ENCODE measurements around the gene EOMES. TPM values are rescaled to one million over a fixed set of nuclear protein-coding genes. Genes with fewer than 3 reads are reported as not detected.

EOMES gene
- total and polyA plus RNA-seq, 3 experiments from 2014 or later = 37.1 to 188 (median 37.2) TPM

DNA sequence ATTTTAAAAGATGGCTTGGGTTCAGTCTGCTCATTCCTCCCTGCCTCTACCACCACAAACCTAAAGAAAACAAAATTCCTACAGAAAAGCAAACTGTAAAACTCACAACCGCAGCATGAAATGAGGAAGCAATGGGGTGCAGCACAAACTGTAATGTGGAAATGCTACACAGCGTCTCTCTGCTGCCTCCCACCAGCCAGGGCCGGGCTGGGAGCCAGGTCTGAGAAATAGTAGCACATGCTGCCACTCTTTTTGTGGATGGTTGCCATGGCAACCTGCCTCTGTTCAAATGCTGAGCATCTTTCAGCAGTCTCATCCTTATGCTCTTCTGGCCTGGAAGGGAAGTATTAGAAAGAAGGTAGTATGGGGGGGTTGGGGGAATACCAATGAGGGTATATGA, 55.4 kb downstream of the EOMES start:
- no peaks in the 10 kb centered on the region for H3K9me3 ChIP-seq (ENCODE audit: low read length)
- Mint-ChIP-seq H3K4me3 (no peak overlapping the region), H3K36me3 (peaks cover 0 to 2% (median 0%) of the 10 kb centered on the region in 3 donors), H3K27me3 (peaks cover 0 to 2% of the 10 kb centered on the region in 2 donors), H3K4me1 (peaks cover 7 to 9% (median 8%) of the 10 kb centered on the region in 3 donors), H3K9me3 (no peaks in the 10 kb centered on the region), H3K27ac (peak overlapping the region in 3 of 8 donors; percentile 6 to 71 (median 59))
- no peak overlapping the region for H3K27ac ChIP-seq (ENCODE audit: low read depth, low read length)
- no peak for DNase-seq
- no peaks in the 10 kb centered on the region for H3K36me3 ChIP-seq (ENCODE audit: insufficient read depth, low read length)
- ChIA-PET POLR2A (no interaction called here), CTCF (interaction anchor here (0.9 to 2.1 kb wide), 2 partner anchors 10 to 14 kb away, joined by 3 to 9 read pairs; no protein-coding TSS in a partner anchor)
- H3K4me3 ChIP-seq (ENCODE audit: low read length) = no peak overlapping the region
- no peaks in the 10 kb centered on the region for H3K27me3 ChIP-seq (ENCODE audit: insufficient read depth, low read length, poor library complexity, severe bottlenecking)
- peaks cover 5% of the 10 kb centered on the region for H3K4me1 ChIP-seq (ENCODE audit: insufficient read depth, low read length)

DNA sequence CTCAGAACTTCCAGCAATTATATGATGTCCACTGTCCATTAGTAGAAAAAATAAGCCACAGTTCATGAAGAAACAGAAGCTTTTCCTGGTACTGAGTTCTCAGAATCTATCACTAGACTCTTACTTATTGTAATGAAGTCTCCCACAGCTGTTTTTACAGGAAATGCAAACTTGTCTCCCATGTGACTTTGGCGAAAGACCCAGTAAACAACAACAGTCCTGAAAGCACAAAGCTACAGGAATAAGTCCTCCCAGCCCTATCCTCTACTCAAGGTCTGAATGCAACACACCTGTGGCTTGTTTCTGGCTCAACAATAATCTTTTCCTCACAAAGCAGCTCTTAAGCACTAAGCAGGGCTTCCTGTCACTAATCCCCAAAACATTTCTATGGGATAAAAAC, 55.9 kb downstream of the EOMES start:
- no peak overlapping the region for H3K4me3 Mint-ChIP-seq
- POLR2A ChIA-PET = no interaction called here
- H3K27me3 ChIP-seq (ENCODE audit: insufficient read depth, low read length, poor library complexity, severe bottlenecking) = no peaks in the 10 kb centered on the region

More for the DNA sequence above, 55.9 kb downstream of the EOMES start:
- Histone ChIP-seq H3K27ac (ENCODE audit: low read depth, low read length) (no peak overlapping the region), H3K4me1 (ENCODE audit: insufficient read depth, low read length) (peaks cover 5% of the 10 kb centered on the region), H3K36me3 (ENCODE audit: insufficient read depth, low read length) (no peaks in the 10 kb centered on the region), H3K9me3 (ENCODE audit: low read length) (no peaks in the 10 kb centered on the region), H3K4me3 (ENCODE audit: low read length) (no peak overlapping the region)
- Mint-ChIP-seq H3K27ac (peak overlapping the region in 4 of 8 donors; percentile 0 to 71 (median 14)), H3K27me3 (peaks cover 0 to 5% of the 10 kb centered on the region in 2 donors), H3K36me3 (peaks cover 0 to 2% (median 0%) of the 10 kb centered on the region in 3 donors), H3K9me3 (no peaks in the 10 kb centered on the region), H3K4me1 (peaks cover 7 to 9% (median 8%) of the 10 kb centered on the region in 3 donors)
- CTCF ChIA-PET = interaction anchor here (0.9 to 2.1 kb wide), 2 partner anchors 10 to 15 kb away, joined by 3 to 9 read pairs; no protein-coding TSS in a partner anchor
- DNase-seq = no peak

Other genes with a start within 250 kb of the EOMES start
- 10 to 100 TPM; 55.0 to 55.9 TPM for gene SLC4A7, start 237.9 kb downstream of the EOMES start, total RNA-seq
- gene SLC4A7, start 237.9 kb downstream of the EOMES start, polyA plus RNA-seq = 16.9 TPM

Data from CD8-positive, alpha-beta memory T cell (primary cell).